GM12892 (cell line): ENCODE data around the gene TKFC.

Experiments used
- POLR2A ChIP-seq: IDR thresholded peaks from 2 replicates; pipeline ENCODE4 v1.6.1; 2011; ENCODE audit warnings: low read depth, low read length, control low read depth
- POLR2AphosphoS5 ChIP-seq: IDR thresholded peaks from 2 replicates; pipeline ENCODE4 v1.6.1; 2011; ENCODE audit warnings: low read depth, low read length, control low read depth

DNA sequence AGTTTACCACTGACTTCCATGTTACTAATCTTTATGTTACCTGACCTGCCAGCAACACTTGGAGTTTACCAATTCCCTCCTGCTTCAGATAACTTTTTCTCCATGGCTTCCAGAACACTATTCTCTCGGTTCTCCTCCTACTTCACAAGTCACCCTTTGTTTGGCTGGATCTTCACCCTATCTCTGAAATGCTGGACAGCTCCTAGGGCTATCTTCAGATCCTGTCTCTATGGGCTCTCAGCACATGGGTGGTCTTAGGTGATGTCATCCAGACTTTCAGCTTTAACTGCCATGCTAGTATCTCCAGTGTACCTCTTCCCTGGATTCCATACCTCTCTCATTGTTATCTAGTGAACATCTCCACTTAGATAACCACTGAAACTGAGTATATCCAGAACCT is 25.7 kb upstream of the TKFC start:
- no peak for TF ChIP-seq POLR2A
- no peak for TF ChIP-seq POLR2AphosphoS5
